ENCODE data around the gene LRRC32. TPM values are rescaled to one million over a fixed set of nuclear protein-coding genes. Genes with fewer than 3 reads are reported as not detected.

The LRRC32 gene
- polyA plus RNA-seq, 3 donors: 1.5 TPM; not detected in 2

GRCh38 chr11:76678321-76678720 is 7.8 kb upstream of the LRRC32 start:
- peak overlapping the region in 1 of 2 donors; percentile 64 for H3K4me3 Mint-ChIP-seq

GRCh38 chr11:76677458-76677765 is 6.9 kb upstream of the LRRC32 start:
- peaks cover 28% of the 10 kb centered on the region for H3K4me1 Mint-ChIP-seq
- Histone ChIP-seq H3K9me3 (replicated peaks in 1 of 2; ENCODE audit: control insufficient read depth in 1 of 2, insufficient read depth in 1 of 2, low read length in 2 of 2) (no peaks in the 10 kb centered on the region), H3K9ac (ENCODE audit: insufficient read depth, low read length, poor library complexity, severe bottlenecking) (no peak overlapping the region), H3K27me3 (ENCODE audit: control insufficient read depth in 2 of 2, insufficient read depth in 2 of 2, low read length in 2 of 2) (peaks cover 0 to 25% of the 10 kb centered on the region in 2 donors), H3K36me3 (replicated peaks in 1 of 2; ENCODE audit: control insufficient read depth in 1 of 2, insufficient read depth in 2 of 2, low read length in 2 of 2) (no peaks in the 10 kb centered on the region), H2AFZ (ENCODE audit: insufficient read depth, low read depth, low read length, poor library complexity, severe bottlenecking) (no peak overlapping the region), H3K27ac (ENCODE audit: low read depth in 1 of 2, low read length in 2 of 2) (no peak overlapping the region), H3K4me2 (replicated peaks; ENCODE audit: extremely low read depth, low read length, poor library complexity, severe bottlenecking) (no peak overlapping the region), H3K79me2 (ENCODE audit: insufficient read depth, low read length) (no peaks in the 10 kb centered on the region), H3K4me3 (replicated peaks in 1 of 3; ENCODE audit: low read depth in 2 of 3, low read length in 3 of 3) (no peak overlapping the region), H4K20me1 (ENCODE audit: insufficient read depth, low read length) (no peaks in the 10 kb centered on the region), H3K4me1 (ENCODE audit: control insufficient read depth in 1 of 2, insufficient read depth in 2 of 2, low read length in 2 of 2) (peaks cover 14 to 16% of the 10 kb centered on the region in 2 donors)
- peak overlapping the region in 4 of 7 donors; percentile 22 to 86 (median 80) for H3K27ac Mint-ChIP-seq
- H3K27me3 Mint-ChIP-seq (ENCODE audit: low read depth in 3 of 3): peaks cover 42 to 70% (median 53%) of the 10 kb centered on the region in 3 donors
- peaks cover 0 to 7% of the 10 kb centered on the region in 2 donors for H3K36me3 Mint-ChIP-seq
- no peak for TF ChIP-seq CTCF (IDR thresholded peaks at IDR 0.05)
- no peak overlapping the region for H3K4me3 Mint-ChIP-seq
- intact Hi-C loops (cut with micrococcal nuclease): loop anchor here in 1 of 2 donors (5.0 kb wide), 1 partner anchor 65 kb away; no protein-coding TSS in a partner anchor
- no peak for DNase-seq
- no peaks in the 10 kb centered on the region for H3K9me3 Mint-ChIP-seq

More at GRCh38 chr11:76678321-76678720, 7.8 kb upstream of the LRRC32 start:
- Mint-ChIP-seq H3K27ac (peak overlapping the region; percentile 16 to 86 (median 66)), H3K9me3 (peaks cover 0 to 1% (median 0%) of the 10 kb centered on the region in 7 donors), H3K36me3 (peaks cover 0 to 3% of the 10 kb centered on the region in 2 donors), H3K27me3 (ENCODE audit: low read depth in 3 of 3) (peaks cover 37 to 62% (median 48%) of the 10 kb centered on the region in 3 donors), H3K4me1 (peaks cover 26% of the 10 kb centered on the region)
- peaks cover 0 to 20% of the 10 kb centered on the region in 2 donors for H3K27me3 ChIP-seq (ENCODE audit: control insufficient read depth in 2 of 2, insufficient read depth in 2 of 2, low read length in 2 of 2)
- no peak overlapping the region for H3K4me3 ChIP-seq (replicated peaks in 1 of 3; ENCODE audit: low read depth in 2 of 3, low read length in 3 of 3)
- no peaks in the 10 kb centered on the region for H3K9me3 ChIP-seq (replicated peaks in 1 of 2; ENCODE audit: control insufficient read depth in 1 of 2, insufficient read depth in 1 of 2, low read length in 2 of 2)
- no peaks in the 10 kb centered on the region for H3K79me2 ChIP-seq (ENCODE audit: insufficient read depth, low read length)
- no peak overlapping the region for H2AFZ ChIP-seq (ENCODE audit: insufficient read depth, low read depth, low read length, poor library complexity, severe bottlenecking)
- H4K20me1 ChIP-seq (ENCODE audit: insufficient read depth, low read length): no peaks in the 10 kb centered on the region
- intact Hi-C loops (cut with micrococcal nuclease): loop anchor here in 1 of 2 donors (5.0 kb wide), 1 partner anchor 66 kb away; no protein-coding TSS in a partner anchor
- TF ChIP-seq CTCF (IDR thresholded peaks at IDR 0.05): no peak
- no peak overlapping the region for H3K27ac ChIP-seq (ENCODE audit: low read depth in 1 of 2, low read length in 2 of 2)
- H3K4me1 ChIP-seq (ENCODE audit: control insufficient read depth in 1 of 2, insufficient read depth in 2 of 2, low read length in 2 of 2): peaks cover 8% of the 10 kb centered on the region in 2 donors
- H3K4me2 ChIP-seq (replicated peaks; ENCODE audit: extremely low read depth, low read length, poor library complexity, severe bottlenecking): no peak overlapping the region
- H3K36me3 ChIP-seq (replicated peaks in 1 of 2; ENCODE audit: control insufficient read depth in 1 of 2, insufficient read depth in 2 of 2, low read length in 2 of 2): no peaks in the 10 kb centered on the region
- DNase-seq: peak; percentile 67 to 83 (median 67)
- 22% methylated on average over 8 of the region's 8 CpGs for WGBS (ENCODE audit: insufficient coverage)
- H3K9ac ChIP-seq (ENCODE audit: insufficient read depth, low read length, poor library complexity, severe bottlenecking): no peak overlapping the region

Data from CD14-positive monocyte (primary cell).